Measurements from ENCODE around the gene CYP2R1.
"Not testable (repeated sequence)": the region's sequence is repeated elsewhere in the genome, so short reads cannot be mapped to it uniquely, and the experiment has no call there.

Gene CYP2R1

GRCh38 chr11:14881576-14882193 lies 10.3 kb downstream of the CYP2R1 start:
- no peak for TF ChIP-seq CTCF (IDR thresholded peaks at IDR 0.05; ENCODE audit: insufficient read depth, low read depth, low read length, missing control alignments)
- H3K4me3 ChIP-seq (ENCODE audit: low read depth, low read length): no peak overlapping the region
- DNase-seq (ENCODE audit: low read depth): no peak

- no peak for TF ChIP-seq CTCF (IDR thresholded peaks at IDR 0.05; ENCODE audit: insufficient read depth, low read depth, low read length, missing control alignments)
- DNase-seq (ENCODE audit: low read depth): no peak
- no peak overlapping the region for H3K4me3 ChIP-seq (ENCODE audit: low read depth, low read length)
Measured at GRCh38 chr11:14875163-14875562, 16.9 kb downstream of the CYP2R1 start.

- DNase-seq (ENCODE audit: low read depth): no peak
- TF ChIP-seq CTCF (IDR thresholded peaks at IDR 0.05; ENCODE audit: insufficient read depth, low read depth, low read length, missing control alignments): no peak
- no peak overlapping the region for H3K4me3 ChIP-seq (ENCODE audit: low read depth, low read length)
Measured at GRCh38 chr11:14873632-14874031, 18.4 kb downstream of the CYP2R1 start.

GRCh38 chr11:14872032-14872431 lies 20.0 kb downstream of the CYP2R1 start:
- TF ChIP-seq CTCF (IDR thresholded peaks at IDR 0.05; ENCODE audit: insufficient read depth, low read depth, low read length, missing control alignments): no peak
- DNase-seq (ENCODE audit: low read depth): no peak
- no peak overlapping the region for H3K4me3 ChIP-seq (ENCODE audit: low read depth, low read length)

- H3K4me3 ChIP-seq (ENCODE audit: low read depth, low read length); DNase-seq (ENCODE audit: low read depth): not testable (repeated sequence)
Measured at GRCh38 chr11:14863775-14864174, 28.3 kb downstream of the CYP2R1 start.

GRCh38 chr11:14861680-14862079 lies 30.4 kb downstream of the CYP2R1 start:
- H3K4me3 ChIP-seq (ENCODE audit: low read depth, low read length): no peak overlapping the region
- DNase-seq (ENCODE audit: low read depth): no peak
- no peak for TF ChIP-seq CTCF (IDR thresholded peaks at IDR 0.05; ENCODE audit: insufficient read depth, low read depth, low read length, missing control alignments)

- DNase-seq (ENCODE audit: low read depth): no peak
- no peak overlapping the region for H3K4me3 ChIP-seq (ENCODE audit: low read depth, low read length)
- no peak for TF ChIP-seq CTCF (IDR thresholded peaks at IDR 0.05; ENCODE audit: insufficient read depth, low read depth, low read length, missing control alignments)
Measured at GRCh38 chr11:14860511-14860910, 31.5 kb downstream of the CYP2R1 start.

All from GM12865 (cell line).